HG02973 (cell line): Measurements from ENCODE around the gene PEX26.
"Not testable (repeated sequence)": the region's sequence is repeated elsewhere in the genome, so short reads cannot be mapped to it uniquely, and the experiment has no call there.

ENCODE experiments used
- ATAC-seq: cut with Tn5 transposase; IDR thresholded peaks from one replicate; pipeline ENCODE4 v1.9.1; 2021; ENCODE audit warnings: moderate library complexity; ENCODE audit not compliant: unreplicated experiment

Gene PEX26

DNA sequence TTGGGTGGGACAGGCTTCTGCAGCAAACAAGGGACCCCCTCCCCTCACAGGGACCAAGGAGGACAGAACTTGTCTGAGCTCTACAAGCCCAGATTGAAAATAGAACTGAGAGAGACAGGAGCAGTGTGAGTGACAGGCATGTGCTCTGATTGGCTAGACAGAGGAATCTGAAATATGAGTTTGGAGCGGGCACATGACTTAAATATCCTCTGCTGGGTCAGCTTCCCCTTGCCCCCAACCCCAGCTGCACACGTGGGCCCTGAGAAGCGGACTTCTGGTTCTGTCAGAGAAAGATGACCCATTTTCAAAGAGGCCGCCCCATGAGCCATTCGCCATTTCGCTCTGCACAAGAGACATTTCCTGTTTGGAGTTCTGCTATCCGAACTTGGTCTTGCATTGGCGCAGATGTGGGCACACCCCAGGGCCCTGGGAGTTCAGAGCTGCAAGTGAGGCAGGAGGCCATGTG lies 38.1 kb downstream of the PEX26 start:
- ATAC-seq: no peak

DNA sequence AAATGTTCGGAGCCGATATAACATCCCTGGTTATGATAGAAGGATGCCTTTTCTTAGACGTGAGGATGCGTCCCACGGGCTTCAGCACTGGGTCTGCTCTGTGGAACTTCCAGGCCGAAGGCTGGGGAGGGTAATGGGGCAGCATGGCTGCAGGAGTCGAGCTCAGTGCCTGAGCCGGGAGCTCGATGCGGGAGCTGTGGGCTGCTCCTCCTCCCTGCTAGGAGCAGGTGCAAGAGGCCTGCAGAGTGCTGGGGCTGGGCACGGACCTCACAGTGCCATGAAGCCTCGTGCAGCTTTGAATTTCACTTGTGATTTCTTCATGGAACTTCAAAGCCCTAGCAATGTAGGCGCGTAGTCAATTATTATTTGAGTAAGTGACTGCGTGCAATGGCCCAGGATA lies 38.8 kb downstream of the PEX26 start:
- no peak for ATAC-seq

DNA sequence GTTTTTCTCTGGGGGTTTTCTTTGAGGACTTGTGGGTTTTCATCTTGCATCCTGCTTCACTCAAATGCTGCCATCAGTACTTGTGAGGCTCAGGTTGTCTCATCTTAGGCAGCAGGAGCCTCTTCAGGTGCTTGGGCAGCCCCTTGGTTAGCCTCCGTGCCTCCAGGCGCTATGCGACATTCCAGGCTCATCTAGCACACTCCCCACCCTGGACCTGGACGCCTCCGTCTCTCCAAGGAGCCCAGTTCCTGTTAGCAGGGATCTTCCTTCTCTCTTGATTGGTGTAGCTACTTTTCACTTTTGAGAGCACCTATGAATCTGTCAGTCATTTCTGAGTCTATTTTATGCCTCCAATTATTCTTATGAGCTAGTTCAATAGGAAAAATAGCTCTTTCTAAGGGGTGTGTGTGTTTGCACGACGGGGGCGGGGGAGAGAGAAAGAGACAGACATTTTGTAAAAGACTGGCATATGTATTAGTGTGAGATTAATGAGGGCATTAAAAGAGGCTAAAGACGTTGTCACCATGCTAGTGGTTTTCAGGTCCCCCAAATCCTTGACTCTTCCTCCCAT lies 40.6 kb downstream of the PEX26 start:
- no peak for ATAC-seq

DNA sequence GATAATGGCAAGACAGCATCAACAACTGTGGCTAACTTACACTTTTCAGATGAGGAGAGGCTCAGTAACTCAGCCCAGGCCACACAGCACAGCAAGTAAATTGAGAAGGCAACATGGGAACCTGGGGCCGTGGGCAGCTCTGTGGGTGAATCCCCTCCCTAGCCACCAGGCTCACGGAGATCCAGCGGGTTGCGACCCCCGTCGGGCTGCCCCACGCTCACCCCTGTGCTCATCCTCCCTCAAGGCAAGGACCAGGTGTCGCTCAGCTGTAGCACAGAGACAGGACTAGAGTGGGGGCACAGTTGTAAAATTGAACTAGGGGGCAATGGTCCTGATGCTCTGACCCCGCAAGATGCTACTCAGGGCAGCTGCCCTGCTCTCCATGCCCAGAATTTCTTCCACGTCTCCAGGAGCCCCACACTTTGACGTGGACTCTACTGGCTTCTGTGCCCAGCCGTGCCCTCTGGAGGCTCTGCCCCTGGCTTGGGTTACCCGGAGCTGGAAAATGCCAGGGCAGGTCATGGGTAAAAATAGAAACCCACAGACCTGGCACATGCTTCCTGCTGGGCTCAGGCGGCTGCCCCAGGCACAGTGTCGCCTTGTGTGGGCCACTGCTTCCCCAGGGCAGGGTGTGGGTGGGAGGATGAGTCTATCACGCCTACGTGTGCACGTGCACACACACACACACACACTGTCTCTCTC lies 41.8 kb downstream of the PEX26 start:
- no peak for ATAC-seq

DNA sequence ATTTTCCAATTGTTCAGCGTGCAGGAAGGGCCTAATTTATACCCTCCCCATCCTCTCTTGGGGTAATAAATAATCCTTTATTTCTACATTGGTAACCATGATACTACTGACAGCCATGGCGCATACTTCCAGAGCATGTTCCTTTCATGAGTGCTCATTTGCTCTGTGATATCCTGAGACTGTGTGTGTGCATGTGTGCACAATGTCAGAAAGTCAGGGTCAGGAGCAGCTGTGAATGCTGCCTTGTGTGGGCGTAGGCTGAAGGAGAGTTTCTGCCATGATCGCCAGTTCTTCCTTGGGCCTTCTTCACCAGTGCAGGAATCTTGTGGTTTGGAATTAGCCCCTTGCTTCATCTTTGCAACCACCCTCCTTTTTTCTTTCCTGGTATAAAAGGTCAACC lies 43.1 kb downstream of the PEX26 start:
- ATAC-seq: no peak

DNA sequence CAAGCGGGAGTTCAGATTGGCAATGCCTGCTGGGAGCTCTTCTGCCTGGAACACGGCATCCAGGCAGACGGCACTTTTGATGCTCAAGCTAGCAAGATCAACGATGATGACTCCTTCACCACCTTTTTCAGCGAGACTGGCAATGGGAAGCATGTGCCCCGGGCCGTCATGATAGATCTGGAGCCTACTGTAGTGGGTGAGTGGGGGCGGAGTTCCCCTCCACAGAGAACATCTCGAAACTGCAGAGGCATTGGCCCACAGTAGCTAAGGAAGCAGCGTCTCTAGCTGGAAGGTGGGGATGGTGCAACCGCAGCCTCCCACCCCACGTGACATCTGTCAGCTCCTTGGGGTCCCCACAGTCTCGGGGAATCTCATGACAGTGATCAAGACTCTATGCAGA lies 43.7 kb downstream of the PEX26 start:
- ATAC-seq: no peak

DNA sequence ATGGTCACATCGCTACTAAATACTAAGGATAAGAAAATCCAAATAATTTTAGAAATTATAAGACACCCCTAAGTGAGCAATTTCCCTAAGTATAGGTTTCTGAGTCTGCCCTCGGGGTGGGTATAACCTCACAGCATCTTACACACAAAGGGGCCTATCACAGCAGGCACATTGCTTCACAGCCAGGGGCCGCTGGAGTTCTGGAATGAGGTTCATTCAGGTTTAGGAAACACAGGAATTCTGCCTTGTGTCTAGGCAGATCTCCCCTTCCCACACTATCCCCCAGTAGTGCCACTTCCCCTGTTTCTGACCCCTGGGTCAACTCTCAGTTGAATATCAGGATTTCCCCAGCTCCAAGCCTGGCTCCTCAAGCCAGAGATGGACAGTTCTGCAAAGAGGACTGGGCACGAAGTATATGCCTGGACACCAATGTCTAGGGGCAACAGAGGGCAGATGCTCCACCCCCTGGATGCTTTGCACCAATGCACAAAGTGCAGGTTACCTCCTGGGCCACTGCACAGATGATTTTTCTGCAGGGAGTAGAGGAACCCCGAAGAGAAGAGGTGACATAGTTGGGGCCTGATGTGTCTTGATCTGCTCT lies 44.3 kb downstream of the PEX26 start:
- ATAC-seq: no peak

DNA sequence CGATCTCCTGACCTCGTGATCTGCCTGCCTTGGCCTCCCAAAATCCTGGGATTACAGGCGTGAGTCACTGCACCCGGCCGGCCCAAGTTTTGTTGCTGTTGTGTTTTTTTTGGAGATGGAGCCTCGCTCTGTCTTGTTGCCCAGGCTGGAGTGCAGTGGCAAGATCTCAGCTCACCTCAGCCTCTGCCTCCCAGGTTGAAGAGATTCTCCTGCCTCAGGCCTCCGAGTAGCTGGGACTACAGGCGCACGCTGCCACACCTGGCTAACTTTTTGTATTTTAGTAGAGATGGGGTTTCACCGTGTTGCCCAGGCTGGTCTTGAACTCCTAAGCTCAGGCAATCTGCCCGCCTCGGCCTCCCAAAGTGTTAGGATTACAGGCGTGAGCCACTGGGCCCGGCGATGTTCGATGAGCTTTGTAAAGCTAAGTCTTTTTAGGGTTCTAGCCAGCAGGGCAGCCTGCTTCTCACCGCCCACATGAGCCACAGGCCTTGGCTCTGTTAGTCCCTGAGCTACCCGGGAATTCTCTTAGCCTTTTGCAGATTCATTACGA lies 45.8 kb downstream of the PEX26 start:
- ATAC-seq: not testable (repeated sequence)

DNA sequence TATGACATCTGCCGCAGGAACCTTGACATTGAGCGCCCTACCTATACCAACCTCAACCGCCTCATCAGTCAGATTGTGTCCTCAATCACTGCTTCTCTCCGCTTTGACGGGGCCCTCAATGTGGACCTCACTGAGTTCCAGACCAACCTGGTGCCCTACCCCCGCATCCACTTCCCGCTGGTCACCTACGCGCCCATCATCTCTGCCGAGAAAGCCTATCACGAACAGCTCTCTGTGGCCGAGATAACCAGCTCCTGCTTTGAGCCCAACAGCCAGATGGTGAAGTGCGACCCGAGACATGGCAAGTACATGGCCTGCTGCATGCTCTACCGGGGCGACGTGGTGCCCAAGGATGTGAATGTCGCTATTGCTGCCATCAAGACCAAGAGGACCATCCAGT lies 48.8 kb downstream of the PEX26 start:
- no peak for ATAC-seq

DNA sequence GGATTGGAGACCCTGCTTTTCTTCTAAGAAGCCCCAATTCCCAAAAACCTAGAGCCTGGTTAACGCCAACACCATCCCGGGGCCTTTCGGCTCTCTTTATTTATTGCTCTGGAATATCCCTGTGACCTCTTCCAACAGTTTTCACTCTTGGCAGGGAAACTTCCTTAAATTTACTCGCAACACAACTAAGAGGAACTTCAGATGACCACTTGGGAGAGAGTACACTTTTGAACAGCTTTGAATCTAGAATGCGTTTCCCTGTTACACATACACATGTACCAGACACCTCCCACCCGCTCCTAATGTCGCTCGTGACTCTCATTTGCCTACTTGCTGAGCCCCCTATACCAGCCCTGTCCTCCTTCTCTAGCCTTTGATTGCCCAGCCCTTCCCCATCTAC lies 52.2 kb downstream of the PEX26 start:
- no peak for ATAC-seq

DNA sequence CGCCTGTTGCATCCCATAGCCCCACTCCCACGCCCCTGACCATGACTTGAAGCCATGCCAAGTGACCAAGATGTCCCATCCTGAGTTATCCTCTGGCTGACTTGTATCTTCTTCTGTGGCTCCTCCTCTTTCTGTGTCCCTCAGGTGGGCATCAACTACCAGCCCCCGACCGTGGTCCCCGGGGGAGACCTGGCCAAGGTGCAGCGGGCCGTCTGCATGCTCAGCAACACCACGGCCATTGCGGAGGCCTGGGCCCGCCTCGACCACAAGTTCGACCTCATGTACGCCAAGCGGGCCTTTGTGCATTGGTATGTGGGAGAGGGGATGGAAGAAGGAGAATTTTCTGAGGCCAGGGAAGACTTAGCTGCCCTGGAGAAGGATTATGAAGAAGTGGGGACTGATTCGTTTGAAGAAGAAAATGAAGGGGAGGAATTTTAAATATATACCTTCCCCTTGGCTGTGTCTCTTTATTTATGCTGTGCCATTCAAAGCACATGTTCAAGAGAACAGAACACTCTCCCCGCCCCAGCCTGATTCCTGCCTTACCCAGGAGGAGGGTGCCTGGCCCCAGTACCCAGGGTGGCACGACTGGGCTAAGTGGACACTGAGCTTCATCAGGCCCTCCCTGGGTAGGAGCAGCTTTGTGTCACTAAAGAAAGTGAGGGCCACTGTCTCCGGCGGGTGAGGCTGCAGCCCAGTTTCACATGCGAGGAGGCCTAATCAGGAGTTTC lies 53.1 kb downstream of the PEX26 start:
- no peak for ATAC-seq

DNA sequence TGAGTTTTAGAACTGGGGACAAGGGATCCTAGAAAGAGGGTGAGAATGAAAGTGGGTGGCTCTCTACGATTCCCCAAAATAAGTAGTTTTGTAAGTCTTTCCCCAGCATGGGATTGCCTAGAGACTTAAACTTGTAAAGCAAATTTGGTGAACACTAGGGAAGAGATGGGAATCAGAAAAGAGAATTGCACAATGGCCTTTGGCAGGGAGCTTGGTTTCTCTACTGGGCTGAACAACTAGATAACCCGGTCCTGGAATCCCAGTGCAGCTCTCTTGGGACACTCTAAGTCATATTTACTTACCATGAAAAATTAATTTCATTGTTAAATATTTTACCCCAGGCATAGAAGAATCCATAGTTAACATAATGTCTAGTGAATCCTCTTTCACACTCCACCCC lies 55.7 kb downstream of the PEX26 start:
- no peak for ATAC-seq

DNA sequence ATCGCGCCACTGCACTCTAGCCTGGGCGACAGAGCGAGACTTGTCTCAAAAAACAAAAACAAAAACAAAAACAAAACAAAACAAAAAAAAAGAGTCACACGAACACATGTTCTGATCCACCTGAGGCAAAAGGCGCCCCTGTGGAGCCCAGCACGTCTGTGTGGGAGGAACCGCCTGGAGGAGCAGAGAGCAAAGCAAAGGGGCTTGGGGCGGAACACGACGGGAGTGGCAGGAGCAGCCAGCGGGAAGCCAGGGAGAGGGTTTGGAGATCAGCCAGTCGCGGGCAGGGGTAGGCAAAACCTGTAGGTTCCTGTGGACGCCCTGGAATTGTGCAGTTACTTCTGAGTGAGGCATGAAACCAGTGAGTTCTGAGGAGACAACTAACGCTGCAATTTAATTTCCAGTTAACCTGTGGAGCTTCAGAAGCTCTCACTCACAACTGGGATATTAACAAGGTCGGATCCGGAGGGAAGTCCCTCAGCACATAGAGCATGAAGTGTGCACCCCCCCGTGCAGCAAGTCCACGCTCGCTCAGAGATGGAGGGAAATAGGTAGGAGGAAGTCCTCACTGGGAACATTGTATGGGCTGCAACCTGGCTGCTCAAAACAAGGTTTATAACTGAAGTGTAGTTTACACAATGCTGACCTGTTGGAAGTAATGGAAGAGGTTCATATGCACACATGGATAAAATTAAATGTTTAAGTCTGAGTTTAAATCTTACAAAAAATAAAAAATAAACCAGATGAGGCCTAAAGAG lies 59.0 kb downstream of the PEX26 start:
- ATAC-seq: no peak

DNA sequence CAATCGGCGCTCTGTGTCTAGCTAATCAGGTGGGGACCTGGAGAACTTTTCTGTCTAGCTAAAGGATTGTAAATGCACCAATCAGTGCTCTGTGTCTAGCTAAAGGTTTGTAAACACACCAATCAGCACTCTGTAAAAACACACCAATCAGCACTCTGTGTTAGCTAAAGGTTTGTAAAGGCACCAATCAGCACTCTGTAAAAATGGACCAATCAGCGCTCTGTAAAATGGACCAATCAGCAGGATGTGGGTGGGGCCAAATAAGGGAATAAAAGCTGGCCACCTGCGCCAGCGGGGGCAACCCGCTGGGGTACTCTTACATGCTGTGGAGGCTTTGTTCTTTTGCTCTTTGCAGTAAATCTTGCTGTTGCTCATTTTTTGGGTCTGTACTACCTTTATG lies 63.2 kb downstream of the PEX26 start:
- ATAC-seq: not testable (repeated sequence)

DNA sequence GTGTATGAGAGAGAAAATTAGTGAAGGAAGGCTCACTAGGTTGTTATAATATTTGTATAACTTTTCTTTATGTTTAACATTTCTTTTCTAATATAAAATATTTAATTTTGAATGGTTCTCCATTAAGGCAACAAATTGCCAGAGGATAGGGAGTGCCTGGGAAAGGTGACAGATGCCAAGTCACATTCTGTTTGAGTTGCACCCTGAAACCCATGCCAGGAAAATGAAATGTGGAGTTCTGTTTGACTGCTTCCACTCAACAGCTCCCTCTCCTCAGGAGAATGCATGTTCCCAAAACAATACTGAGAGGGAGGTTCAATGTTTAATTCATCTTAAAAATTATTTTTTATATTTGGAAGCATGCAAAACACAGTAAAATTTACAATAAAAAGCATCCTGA lies 66.3 kb downstream of the PEX26 start:
- ATAC-seq: no peak

DNA sequence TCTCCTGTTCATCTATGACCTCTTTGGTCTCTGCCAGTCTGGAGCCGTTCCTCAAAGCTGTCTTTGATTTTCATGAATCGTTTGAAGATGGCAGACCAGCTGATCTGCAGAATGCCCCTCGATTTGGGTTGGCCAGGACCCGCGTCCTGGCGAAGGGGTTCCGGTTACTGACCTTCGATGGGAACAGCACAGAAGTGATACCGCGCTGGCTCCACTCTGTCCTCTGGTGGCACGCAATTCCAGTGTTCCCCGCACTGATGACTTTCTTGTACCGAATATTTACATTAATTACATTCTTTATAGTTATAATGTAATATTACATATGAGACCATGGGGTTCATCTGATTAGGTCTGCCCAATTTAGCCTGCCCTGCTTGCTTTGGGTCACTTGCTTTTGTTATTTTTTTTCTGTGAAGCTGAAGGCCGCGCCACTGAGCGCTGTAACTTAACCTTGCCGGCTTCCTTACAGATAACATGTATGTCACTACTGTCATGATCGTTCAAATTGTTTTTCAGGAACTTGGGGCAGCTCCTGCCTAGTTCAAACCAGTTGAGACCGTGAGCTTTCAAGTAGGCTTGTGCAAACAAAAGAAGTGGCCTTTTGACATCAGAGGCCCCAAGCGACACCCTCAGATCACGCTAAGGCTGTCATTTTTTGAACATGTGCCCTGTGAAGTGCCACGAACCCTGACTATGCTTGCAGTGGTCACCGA lies 68.0 kb downstream of the PEX26 start:
- ATAC-seq: no peak

DNA sequence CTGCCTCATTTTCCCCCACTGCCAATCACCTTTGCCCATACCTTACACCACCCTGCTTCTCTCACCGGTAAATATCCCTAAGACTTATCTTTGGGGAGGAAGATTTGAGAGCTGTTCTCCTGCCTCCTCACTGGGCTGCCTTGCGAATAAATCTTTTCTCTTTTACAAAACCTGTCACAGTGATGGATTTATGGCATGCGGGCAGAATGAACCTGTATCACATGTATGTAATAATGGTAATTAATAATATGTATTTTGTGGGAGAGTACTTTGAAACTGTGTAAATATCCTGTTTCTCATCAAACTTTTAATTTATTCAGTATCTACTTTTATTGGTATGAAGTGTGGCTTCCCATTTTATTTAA lies 68.6 kb downstream of the PEX26 start:
- no peak for ATAC-seq

DNA sequence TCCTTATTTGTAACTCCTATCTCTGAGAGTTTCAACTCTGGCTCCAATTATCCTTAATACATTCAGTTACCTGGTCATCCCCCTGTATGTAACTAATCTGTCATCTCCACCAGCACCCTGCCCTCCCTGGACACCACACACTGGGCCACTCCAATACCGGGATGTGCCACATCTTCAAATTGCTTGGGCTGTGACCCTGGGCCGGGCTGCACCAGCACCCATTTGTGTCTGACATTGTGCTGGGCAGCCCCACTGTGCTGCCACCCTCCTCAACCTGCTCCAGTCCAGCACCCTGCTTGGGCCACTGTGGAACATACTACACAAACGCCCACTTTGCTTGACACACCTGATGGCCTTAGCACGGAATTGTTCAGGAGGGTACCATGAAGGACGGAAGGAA lies 70.0 kb downstream of the PEX26 start:
- ATAC-seq: no peak

DNA sequence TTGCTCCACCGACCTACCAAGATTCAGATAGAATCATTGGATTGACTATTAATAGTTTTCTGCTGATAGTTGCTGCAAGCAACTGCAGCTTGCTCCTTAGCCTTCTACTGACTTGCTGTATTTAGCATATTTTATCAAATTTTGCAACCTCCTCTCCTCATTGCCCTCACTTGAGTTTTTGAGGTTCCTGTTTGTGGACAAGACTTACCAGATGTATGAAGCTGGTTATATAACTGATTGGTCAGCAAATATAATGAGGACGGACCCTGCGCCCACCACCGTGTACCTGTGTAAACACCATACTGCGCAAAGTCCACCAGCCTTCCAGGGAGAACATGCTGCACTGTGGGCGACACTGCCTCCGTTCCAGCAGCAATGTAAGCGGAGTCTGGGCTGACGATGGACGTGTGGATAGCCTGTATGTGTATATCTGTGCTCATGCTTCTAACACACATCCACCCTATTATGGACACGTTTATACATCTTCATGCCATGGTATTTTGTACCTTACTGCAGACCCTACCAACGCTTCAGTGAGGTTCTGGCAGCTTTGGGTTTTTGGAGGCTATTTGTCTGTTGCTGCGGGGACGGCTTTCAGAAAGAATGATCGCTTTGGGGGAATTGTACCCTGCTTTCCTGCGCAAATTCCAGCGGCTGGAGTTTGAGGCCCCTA lies 70.6 kb downstream of the PEX26 start:
- ATAC-seq: no peak

DNA sequence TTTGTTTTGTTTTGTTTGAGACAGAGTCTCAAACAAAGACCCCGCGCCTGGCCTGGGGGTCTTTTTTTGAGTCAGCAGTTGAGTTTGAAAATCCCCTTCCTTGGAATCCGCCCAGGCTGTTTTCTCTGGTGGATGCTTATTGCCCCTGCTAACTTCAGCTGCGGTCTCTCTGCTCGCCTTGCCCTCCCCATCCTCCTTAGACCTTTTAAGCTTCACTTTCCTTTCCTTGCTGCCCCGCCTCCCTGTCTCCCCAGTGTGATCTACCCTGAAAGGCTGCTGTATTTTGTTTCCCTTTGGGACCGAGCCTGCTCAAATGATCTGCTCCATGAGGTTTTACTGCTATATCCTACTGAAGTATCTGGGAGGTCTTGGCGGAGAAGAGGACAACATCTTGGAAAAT lies 74.7 kb downstream of the PEX26 start:
- no peak for ATAC-seq
